ENCODE data around the gene ADGB.
"Not testable (repeated sequence)": the region's sequence is repeated elsewhere in the genome, so short reads cannot be mapped to it uniquely, and the experiment has no call there.

Gene ADGB

GRCh38 chr6:146819596-146820320, 221.0 kb downstream of the ADGB start:
- DNase-seq (ENCODE audit: low read depth) = no peak

- no peak for DNase-seq (ENCODE audit: low read depth)
These were observed 228.6 kb downstream of the ADGB start for GRCh38 chr6:146827216-146827928.

GRCh38 chr6:146829792-146830565, 231.2 kb downstream of the ADGB start:
- no peak for DNase-seq (ENCODE audit: low read depth)

DNA sequence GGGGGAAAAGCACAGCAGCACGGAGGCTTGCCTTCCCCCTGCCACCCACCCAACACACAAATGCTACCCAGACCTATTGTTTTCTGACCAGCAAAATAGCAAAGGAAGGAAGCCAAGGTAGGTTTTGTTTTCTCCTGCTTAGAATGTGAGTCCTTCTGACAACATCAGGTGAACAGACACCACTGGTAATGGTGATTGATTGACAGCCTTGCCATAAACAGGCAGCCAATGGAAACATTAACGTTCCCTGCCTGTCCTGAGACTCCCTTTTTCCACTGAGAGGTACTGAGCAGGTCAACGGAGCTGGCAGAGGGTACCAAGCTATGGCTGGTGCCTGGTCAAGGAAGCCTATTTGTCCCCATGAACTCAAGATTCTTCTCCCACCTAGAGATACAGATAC, 234.4 kb downstream of the ADGB start:
- DNase-seq (ENCODE audit: low read depth) = no peak

DNA sequence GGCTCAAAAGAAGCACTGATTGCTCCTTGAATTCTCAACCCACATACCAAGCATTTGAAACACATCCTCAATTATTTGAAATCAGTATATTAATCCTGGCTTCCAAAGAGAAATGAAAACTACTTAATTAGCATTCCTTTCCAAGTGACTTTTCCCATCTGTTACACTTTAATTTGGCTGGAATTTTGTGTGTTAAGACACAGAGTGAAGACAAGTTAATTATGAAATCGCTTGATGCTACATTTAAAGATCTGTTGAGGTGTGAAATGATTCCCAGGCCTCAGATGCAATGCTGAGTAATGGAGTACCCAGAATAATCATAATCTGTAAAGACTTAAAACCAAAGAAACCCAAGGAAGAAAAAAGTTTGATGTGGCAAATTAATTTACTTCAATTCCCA, 241.4 kb downstream of the ADGB start:
- DNase-seq (ENCODE audit: low read depth) = no peak

- DNase-seq (ENCODE audit: low read depth) = no peak
These were observed 241.9 kb downstream of the ADGB start for GRCh38 chr6:146840641-146841040.

GRCh38 chr6:146847426-146847825, 248.7 kb downstream of the ADGB start:
- no peak for DNase-seq (ENCODE audit: low read depth)

DNA sequence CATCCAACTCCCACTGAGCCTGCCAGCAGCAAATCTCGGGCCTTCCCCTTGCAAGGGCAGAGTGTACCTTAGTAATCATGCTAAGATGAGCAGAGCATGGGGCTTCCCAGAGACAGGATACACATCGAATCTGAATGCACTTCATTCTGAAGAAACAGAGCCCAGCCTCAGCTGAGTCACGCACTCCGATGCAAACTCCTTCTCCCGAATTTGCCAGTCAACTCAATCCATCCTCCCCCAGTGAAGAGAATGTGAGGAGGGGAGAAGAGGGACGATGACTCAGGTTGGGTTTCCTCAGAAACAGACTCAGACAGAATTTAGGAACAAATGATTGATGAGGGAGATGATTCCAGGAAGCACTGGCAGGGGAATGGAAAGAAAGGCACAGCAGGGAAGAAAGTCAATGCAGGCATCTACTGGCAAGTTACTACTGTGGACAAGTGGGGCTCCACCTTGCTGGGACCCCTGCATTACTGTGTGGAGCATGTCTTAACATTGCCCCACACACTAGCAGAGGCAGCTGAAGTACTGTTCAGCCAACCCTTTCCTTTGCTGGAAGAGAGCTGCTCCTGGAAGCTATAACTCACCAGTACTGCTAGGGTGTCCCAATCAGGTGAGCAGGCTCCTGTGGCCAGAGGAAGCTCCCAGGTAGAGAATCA, 251.6 kb downstream of the ADGB start:
- no peak for DNase-seq (ENCODE audit: low read depth)

GRCh38 chr6:146850981-146851380, 252.2 kb downstream of the ADGB start:
- no peak for DNase-seq (ENCODE audit: low read depth)

DNA sequence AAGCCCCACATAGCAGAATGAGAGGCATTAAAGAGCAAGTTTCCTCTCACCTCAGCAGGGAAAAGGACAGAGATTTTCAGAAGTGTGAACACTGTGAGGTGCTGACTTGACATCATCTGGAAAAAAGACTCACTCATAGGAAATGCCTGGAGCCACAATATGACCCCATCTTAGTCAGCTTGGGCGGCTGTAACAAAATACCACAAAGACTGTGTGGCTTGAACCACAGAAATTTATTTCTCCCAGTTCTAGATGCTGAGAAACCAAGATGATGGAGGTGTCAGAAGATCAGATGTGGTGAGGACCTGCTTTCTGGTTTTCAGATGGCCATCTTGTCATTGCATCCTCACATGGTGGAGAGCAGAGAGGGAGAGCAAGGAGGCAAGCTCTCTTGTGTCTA, 253.1 kb downstream of the ADGB start:
- DNase-seq (ENCODE audit: low read depth) = no peak

- DNase-seq (ENCODE audit: low read depth) = not testable (repeated sequence)
These were observed 255.9 kb downstream of the ADGB start for GRCh38 chr6:146854521-146855255.

GRCh38 chr6:146855889-146856288, 257.1 kb downstream of the ADGB start:
- DNase-seq (ENCODE audit: low read depth) = no peak

GRCh38 chr6:146856296-146856695, 257.5 kb downstream of the ADGB start:
- no peak for DNase-seq (ENCODE audit: low read depth)

GRCh38 chr6:146857180-146857979, 258.6 kb downstream of the ADGB start:
- peak; percentile 56 for DNase-seq (ENCODE audit: low read depth)

- no peak for DNase-seq (ENCODE audit: low read depth)
These were observed 259.2 kb downstream of the ADGB start for GRCh38 chr6:146857980-146858347.

- DNase-seq (ENCODE audit: low read depth) = no peak
These were observed 260.4 kb downstream of the ADGB start for GRCh38 chr6:146859206-146859605.

- no peak for DNase-seq (ENCODE audit: low read depth)
These were observed 261.2 kb downstream of the ADGB start for GRCh38 chr6:146859795-146860495.

DNA sequence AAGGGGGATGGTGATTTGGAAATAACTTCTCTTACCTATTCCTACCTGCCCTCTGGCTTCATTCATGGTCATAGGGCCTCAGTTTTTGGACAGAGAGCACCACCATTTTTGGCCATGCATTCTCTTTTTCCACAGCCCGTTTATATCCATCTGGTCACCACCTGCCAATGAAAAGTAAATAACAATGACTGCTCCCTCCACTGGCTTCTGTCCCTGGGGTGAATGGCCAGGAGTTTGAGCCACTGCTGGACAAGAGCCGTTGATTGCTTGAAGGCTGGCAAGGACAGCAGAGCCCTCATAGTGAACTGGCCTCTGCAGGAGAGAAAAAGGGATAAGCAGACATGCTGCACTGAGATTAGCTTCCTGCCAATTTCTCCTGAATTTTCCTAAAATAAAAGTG, 261.8 kb downstream of the ADGB start:
- DNase-seq (ENCODE audit: low read depth) = no peak

GRCh38 chr6:146861029-146861563, 262.3 kb downstream of the ADGB start:
- no peak for DNase-seq (ENCODE audit: low read depth)

DNA sequence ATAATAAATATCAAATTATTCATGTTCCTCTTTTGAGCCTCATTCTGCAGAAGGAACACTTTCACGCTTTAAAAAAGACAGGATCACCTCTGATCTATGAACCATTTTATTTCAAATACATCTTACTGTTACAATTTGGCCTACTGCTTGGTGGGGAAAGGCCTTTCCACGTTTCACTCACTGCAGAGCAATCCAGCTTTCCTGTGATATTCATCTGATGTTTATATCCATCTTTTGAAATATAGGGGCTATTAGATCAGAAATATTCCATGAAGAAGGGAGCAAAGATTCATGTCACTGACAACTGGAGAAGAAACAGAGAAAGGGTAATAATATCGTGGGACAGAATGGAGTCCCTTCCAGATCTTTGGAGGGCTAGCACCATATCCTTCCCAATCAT, 262.9 kb downstream of the ADGB start:
- no peak for DNase-seq (ENCODE audit: low read depth)
